SK-N-SH treated with all-trans-retinoic acid at 6 μM for 48 hours (cell line): ENCODE results near the gene LGALS7.
"Not testable (repeated sequence)": the region's sequence is repeated elsewhere in the genome, so short reads cannot be mapped to it uniquely, and the experiment has no call there.

Source experiments
- PPARA ChIP-seq: fragments of 250-450 bp; sonication (Bioruptor Pico); IDR thresholded peaks from 2 replicates; pipeline ENCODE4 v1.5.0; 2020; ENCODE audit warnings: mild to moderate bottlenecking, borderline replicate concordance
- ZFP3 ChIP-seq: fragments of 250-450 bp; sonication (Bioruptor Pico); IDR thresholded peaks from 2 replicates; pipeline ENCODE4 v1.5.0; 2020; ENCODE audit warnings: mild to moderate bottlenecking, moderate library complexity
- ZNF70 ChIP-seq: fragments of 450-650 bp; formaldehyde crosslinking; IDR thresholded peaks from 2 replicates; pipeline ENCODE4 v1.5.0; 2020; ENCODE audit warnings: mild to moderate bottlenecking, moderate library complexity
- TF ChIP-seq, protein P1 (sequence below): fragments of 250-450 bp; sonication (Bioruptor Pico); IDR thresholded peaks from 2 replicates; pipeline ENCODE4 v1.8.0; 2020; ENCODE audit warnings: mild to moderate bottlenecking, moderate library complexity, borderline replicate concordance
- TF ChIP-seq, protein P2 (sequence below): fragments of 250-450 bp; sonication (Bioruptor Pico); IDR thresholded peaks from 2 replicates; pipeline ENCODE4 v1.5.1; 2021; ENCODE audit warnings: mild to moderate bottlenecking, moderate library complexity
- TF ChIP-seq, protein P3 (sequence below): fragments of 250-450 bp; sonication (Bioruptor Pico); IDR thresholded peaks from 2 replicates; pipeline ENCODE4 v1.5.1; 2020; ENCODE audit warnings: low read depth, mild to moderate bottlenecking, moderate library complexity

- not testable (repeated sequence) for TF ChIP-seq PPARA, ZFP3, ZNF70 (CRISPR knock-in tag)
- TF ChIP-seq, protein P1, sequence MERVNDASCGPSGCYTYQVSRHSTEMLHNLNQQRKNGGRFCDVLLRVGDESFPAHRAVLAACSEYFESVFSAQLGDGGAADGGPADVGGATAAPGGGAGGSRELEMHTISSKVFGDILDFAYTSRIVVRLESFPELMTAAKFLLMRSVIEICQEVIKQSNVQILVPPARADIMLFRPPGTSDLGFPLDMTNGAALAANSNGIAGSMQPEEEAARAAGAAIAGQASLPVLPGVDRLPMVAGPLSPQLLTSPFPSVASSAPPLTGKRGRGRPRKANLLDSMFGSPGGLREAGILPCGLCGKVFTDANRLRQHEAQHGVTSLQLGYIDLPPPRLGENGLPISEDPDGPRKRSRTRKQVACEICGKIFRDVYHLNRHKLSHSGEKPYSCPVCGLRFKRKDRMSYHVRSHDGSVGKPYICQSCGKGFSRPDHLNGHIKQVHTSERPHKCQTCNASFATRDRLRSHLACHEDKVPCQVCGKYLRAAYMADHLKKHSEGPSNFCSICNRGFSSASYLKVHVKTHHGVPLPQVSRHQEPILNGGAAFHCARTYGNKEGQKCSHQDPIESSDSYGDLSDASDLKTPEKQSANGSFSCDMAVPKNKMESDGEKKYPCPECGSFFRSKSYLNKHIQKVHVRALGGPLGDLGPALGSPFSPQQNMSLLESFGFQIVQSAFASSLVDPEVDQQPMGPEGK (CRISPR knock-in tag), result not testable (repeated sequence)
- TF ChIP-seq, protein P2, sequence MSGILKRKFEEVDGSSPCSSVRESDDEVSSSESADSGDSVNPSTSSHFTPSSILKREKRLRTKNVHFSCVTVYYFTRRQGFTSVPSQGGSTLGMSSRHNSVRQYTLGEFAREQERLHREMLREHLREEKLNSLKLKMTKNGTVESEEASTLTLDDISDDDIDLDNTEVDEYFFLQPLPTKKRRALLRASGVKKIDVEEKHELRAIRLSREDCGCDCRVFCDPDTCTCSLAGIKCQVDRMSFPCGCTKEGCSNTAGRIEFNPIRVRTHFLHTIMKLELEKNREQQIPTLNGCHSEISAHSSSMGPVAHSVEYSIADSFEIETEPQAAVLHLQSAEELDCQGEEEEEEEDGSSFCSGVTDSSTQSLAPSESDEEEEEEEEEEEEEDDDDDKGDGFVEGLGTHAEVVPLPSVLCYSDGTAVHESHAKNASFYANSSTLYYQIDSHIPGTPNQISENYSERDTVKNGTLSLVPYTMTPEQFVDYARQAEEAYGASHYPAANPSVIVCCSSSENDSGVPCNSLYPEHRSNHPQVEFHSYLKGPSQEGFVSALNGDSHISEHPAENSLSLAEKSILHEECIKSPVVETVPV, result not testable (repeated sequence)
- TF ChIP-seq, protein P3, sequence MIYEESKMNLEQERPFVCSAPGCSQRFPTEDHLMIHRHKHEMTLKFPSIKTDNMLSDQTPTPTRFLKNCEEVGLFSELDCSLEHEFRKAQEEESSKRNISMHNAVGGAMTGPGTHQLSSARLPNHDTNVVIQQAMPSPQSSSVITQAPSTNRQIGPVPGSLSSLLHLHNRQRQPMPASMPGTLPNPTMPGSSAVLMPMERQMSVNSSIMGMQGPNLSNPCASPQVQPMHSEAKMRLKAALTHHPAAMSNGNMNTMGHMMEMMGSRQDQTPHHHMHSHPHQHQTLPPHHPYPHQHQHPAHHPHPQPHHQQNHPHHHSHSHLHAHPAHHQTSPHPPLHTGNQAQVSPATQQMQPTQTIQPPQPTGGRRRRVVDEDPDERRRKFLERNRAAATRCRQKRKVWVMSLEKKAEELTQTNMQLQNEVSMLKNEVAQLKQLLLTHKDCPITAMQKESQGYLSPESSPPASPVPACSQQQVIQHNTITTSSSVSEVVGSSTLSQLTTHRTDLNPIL (CRISPR knock-in tag), result not testable (repeated sequence)
Measured at GRCh38 chr19:38807374-38808098, 34.2 kb upstream of the LGALS7 start.
